ENCODE data around the gene UPF2. TPM values are rescaled to one million over a fixed set of nuclear protein-coding genes. Genes with fewer than 3 reads are reported as not detected.

Gene UPF2
- total and polyA plus RNA-seq, 2 of the 4 experiments (the other 2 are of a cell fraction) = 9.2 to 14.3 TPM

GRCh38 chr10:11893749-11894278 lies 148.8 kb downstream of the UPF2 start:
- no peaks in the 10 kb centered on the region for H3K27me3 ChIP-seq (ENCODE audit: control insufficient read depth, insufficient read depth, low read length)
- ATAC-seq (ENCODE audit: low read depth) = no peak

More at GRCh38 chr10:11893749-11894278, 148.8 kb downstream of the UPF2 start:
- H4K20me1 ChIP-seq (ENCODE audit: insufficient read depth, low read length) = no peaks in the 10 kb centered on the region
- H2BK120ac ChIP-seq (ENCODE audit: low read depth, low read length) = no peak overlapping the region
- in situ Hi-C loops (cut with MboI; ENCODE audit: low sequenced_read_pairs) (no loop called here), intact Hi-C loops (cut with micrococcal nuclease) (no loop called here), dilution Hi-C loops (cut with HindIII; ENCODE audit: low sequenced_read_pairs, unreplicated experiment) (no loop called here)
- ChIA-PET POLR2A (ENCODE audit: unreplicated experiment) (no interaction called here), CTCF (interaction anchor here (0.7 to 1.2 kb wide), 2 partner anchors 13 to 18 kb away, joined by 3 read pairs; no protein-coding TSS in a partner anchor)
- no peak overlapping the region for H2AK5ac ChIP-seq (ENCODE audit: low read depth, low read length)
- no peaks in the 10 kb centered on the region for H3K79me1 ChIP-seq (ENCODE audit: low read depth in 1 of 2, low read length in 2 of 2)
- DNase-seq = no peak
- H3K9ac ChIP-seq (ENCODE audit: low read depth, low read length) = no peak overlapping the region
- H3K4me3 ChIP-seq (ENCODE audit: insufficient read depth, low read depth, low read length) = no peak overlapping the region
- H3K4ac ChIP-seq (ENCODE audit: low read depth, low read length) = no peak overlapping the region
- no TSS peak for BruUV-seq (replicated peaks)
- 81% methylated on average over 9 of the region's 22 CpGs; no CpG with 5 or more reads in 1 of the 2 experiments for WGBS, 2 experiments (ENCODE audit: extremely low coverage in 2 of 2, insufficient read length in 1 of 2)
- no peak overlapping the region for H2BK15ac ChIP-seq (ENCODE audit: low read depth, low read length)
- H3K18ac ChIP-seq (ENCODE audit: low read depth, low read length) = no peak overlapping the region
- no peak overlapping the region for H3K4me2 ChIP-seq (ENCODE audit: low read depth, low read length)
- no peak overlapping the region for H2BK20ac ChIP-seq (ENCODE audit: low read depth, low read length)
- H3K27ac ChIP-seq (ENCODE audit: insufficient read depth, low read length) = no peak overlapping the region
- peaks cover 4% of the 10 kb centered on the region; the same call in 1 of the 2 replicates for H3K9me1 ChIP-seq (ENCODE audit: insufficient read depth, low read length)
- no peak overlapping the region for H4K5ac ChIP-seq (ENCODE audit: low read depth, low read length)
- H2BK5ac ChIP-seq (ENCODE audit: low read depth, low read length, poor library complexity, severe bottlenecking) = no peak overlapping the region
- no peak overlapping the region for H4K91ac ChIP-seq (ENCODE audit: insufficient read depth, low read depth, low read length)
- H3K14ac ChIP-seq (replicated peaks; ENCODE audit: low read depth, low read length) = no peak overlapping the region
- H3K23ac ChIP-seq (ENCODE audit: low read depth, low read length) = no peak overlapping the region
- no peak overlapping the region for H2AK9ac ChIP-seq (replicated peaks; ENCODE audit: low read depth, low read length, poor library complexity)
- H4K8ac ChIP-seq (ENCODE audit: low read depth in 2 of 2, low read length in 2 of 2) = no peak overlapping the region
- H3K56ac ChIP-seq (ENCODE audit: extremely low read depth, insufficient read depth, low read length) = no peak overlapping the region
- no peaks in the 10 kb centered on the region for H3K9me3 ChIP-seq (ENCODE audit: control insufficient read depth, insufficient read depth, low read length)
- TF ChIP-seq RCOR1 (IDR thresholded peaks at IDR 0.05; ENCODE audit: insufficient replicate concordance, low read length) = no peak
- no peak for TF ChIP-seq USF2 (IDR thresholded peaks at IDR 0.05; ENCODE audit: low read depth, low read length)
- TF ChIP-seq RFX5 (IDR thresholded peaks at IDR 0.05; ENCODE audit: low read depth, low read length) = no peak
- TF ChIP-seq MAZ (IDR thresholded peaks at IDR 0.05; ENCODE audit: borderline replicate concordance, low read depth, low read length) = no peak
- no peak for TF ChIP-seq POLR2A (IDR thresholded peaks at IDR 0.05; ENCODE audit: low read depth, low read length)
- TF ChIP-seq CTCF (conservative IDR thresholded peaks at IDR 0.05; ENCODE audit: low read depth, low read length) = no peak
- no peak for TF ChIP-seq BHLHE40 (IDR thresholded peaks at IDR 0.05; ENCODE audit: low read depth, low read length)
- TF ChIP-seq FOS (IDR thresholded peaks at IDR 0.05; ENCODE audit: low read depth, low read length) = no peak
- TF ChIP-seq MAFK (IDR thresholded peaks at IDR 0.05; ENCODE audit: low read depth, low read length) = no peak
- TF ChIP-seq NFE2L2 (IDR thresholded peaks at IDR 0.05; ENCODE audit: low read depth, low read length) = no peak
- no peak for TF ChIP-seq MXI1 (IDR thresholded peaks at IDR 0.05; ENCODE audit: borderline replicate concordance, low read depth, low read length)
- no peak for TF ChIP-seq RAD21 (IDR thresholded peaks at IDR 0.05; ENCODE audit: low read length)
- TF ChIP-seq CHD1 (IDR thresholded peaks at IDR 0.05; ENCODE audit: low read depth, low read length) = no peak
- H3K4me1 ChIP-seq (ENCODE audit: control insufficient read depth, insufficient read depth, low read length) = peaks cover 3% of the 10 kb centered on the region; the same call in 1 of the 2 replicates
- H2AFZ ChIP-seq (replicated peaks; ENCODE audit: low read length, poor library complexity) = no peak overlapping the region
- no peaks in the 10 kb centered on the region for H3K36me3 ChIP-seq (ENCODE audit: control insufficient read depth, insufficient read depth, low read length)
